Uterus (tissue), 2 donors: ENCODE data around the gene GRK3.

Source experiments
- CTCF ChIP-seq, 4 experiments: fragments of 200-600 bp in 2 of 4; fragments of 450-650 bp in 2 of 4; sonication (generic) in 2 of 4; IDR thresholded peaks; one replicate each; pipeline ENCODE4 v1.5.1; 2016 to 2019; ENCODE audit warnings: antibody characterized with exemption in 4 of 4, mild to moderate bottlenecking in 2 of 4, moderate library complexity in 1 of 4
- POLR2A ChIP-seq, 2 donors: fragments of 450-650 bp; IDR thresholded peaks; one replicate each; pipeline ENCODE4 v1.6.1; 2016; ENCODE audit warnings: antibody characterized with exemption in 2 of 2, mild to moderate bottlenecking in 1 of 2, moderate library complexity in 1 of 2

GRCh38 chr22:25747245-25747944, 182.9 kb downstream of the GRK3 start:
- TF ChIP-seq CTCF (IDR thresholded peaks at IDR 0.05) (no peak), POLR2A (IDR thresholded peaks at IDR 0.05) (no peak)
